ENCODE measurements around the gene NEXMIF.
"Not testable (repeated sequence)": the region's sequence is repeated elsewhere in the genome, so short reads cannot be mapped to it uniquely, and the experiment has no call there.

The NEXMIF gene

GRCh38 chrX:74797338-74797887 is 127.8 kb downstream of the NEXMIF start:
- DNase-seq = no peak

GRCh38 chrX:74788545-74789086 is 136.6 kb downstream of the NEXMIF start:
- no peak for DNase-seq

- no peak for DNase-seq
Observed at GRCh38 chrX:74784629-74785028, 140.6 kb downstream of the NEXMIF start.

GRCh38 chrX:74781507-74782034 is 143.7 kb downstream of the NEXMIF start:
- no peak for DNase-seq

GRCh38 chrX:74779175-74779574 is 146.1 kb downstream of the NEXMIF start:
- DNase-seq = no peak

- DNase-seq = no peak
Observed at GRCh38 chrX:74774988-74775387, 150.3 kb downstream of the NEXMIF start.

- DNase-seq = no peak
Observed at GRCh38 chrX:74736450-74736849, 188.8 kb downstream of the NEXMIF start.

- no peak for DNase-seq
Observed at GRCh38 chrX:74705269-74705668, 220.0 kb downstream of the NEXMIF start.

- DNase-seq = not testable (repeated sequence)
Observed at GRCh38 chrX:74701343-74701742, 223.9 kb downstream of the NEXMIF start.

GRCh38 chrX:74684466-74684865 is 240.8 kb downstream of the NEXMIF start:
- no peak for DNase-seq

All from amygdala (tissue), 56 donors.